ENCODE results near the gene ABCC6. TPM values are rescaled to one million over a fixed set of nuclear protein-coding genes. Genes with fewer than 3 reads are reported as not detected.
A peak's percentile ranks its signal among the peaks of the same experiment; 100 is the strongest.

Gene ABCC6
- polyA plus RNA-seq, 3 donors: 6.1 to 16.5 (median 14.7) TPM

DNA sequence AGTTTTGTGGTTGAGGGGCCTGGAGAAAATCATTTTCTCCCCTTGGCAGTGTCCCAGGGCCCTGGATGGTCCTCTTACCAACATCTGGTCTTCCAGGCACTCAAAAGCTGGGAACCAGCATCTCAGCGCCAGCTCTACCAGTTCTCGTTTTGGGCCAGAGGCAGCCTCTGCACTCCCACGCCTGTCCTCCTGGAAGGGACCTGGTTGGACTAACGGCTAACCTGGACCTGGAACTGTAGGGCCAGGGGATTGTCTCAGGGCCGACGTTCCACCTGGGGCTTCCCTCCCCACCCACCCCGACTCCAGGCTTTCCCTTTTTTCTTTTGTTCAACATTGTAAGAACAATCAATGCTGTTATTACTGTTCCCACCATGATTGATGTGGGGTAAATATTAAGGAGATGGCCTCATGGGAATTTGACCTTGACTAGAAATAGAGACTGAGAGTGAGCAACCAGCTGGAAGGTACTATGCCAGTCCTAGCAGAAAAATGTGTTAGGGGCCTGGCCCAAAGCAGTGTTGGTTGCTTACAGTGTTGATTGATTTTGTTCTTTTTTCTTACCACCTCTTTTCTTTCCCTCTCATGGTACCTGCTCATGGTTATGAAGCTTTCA, 81.4 kb downstream of the ABCC6 start:
- H3K9me3 Mint-ChIP-seq: peaks cover 0 to 2% (median 0%) of the 10 kb centered on the region in 7 donors
- H3K79me2 ChIP-seq (ENCODE audit: insufficient read depth, low read length): no peaks in the 10 kb centered on the region
- no peak overlapping the region for H3K4me3 ChIP-seq (replicated peaks in 1 of 3; ENCODE audit: low read depth in 2 of 3, low read length in 3 of 3)
- peaks cover 20% of the 10 kb centered on the region for H4K20me1 ChIP-seq (ENCODE audit: insufficient read depth, low read length)
- peaks cover 2% of the 10 kb centered on the region for H3K4me1 Mint-ChIP-seq
- no peak overlapping the region for H2AFZ ChIP-seq (ENCODE audit: insufficient read depth, low read depth, low read length, poor library complexity, severe bottlenecking)
- H3K9ac ChIP-seq (ENCODE audit: insufficient read depth, low read length, poor library complexity, severe bottlenecking): no peak overlapping the region
- no peak overlapping the region for H3K4me2 ChIP-seq (replicated peaks; ENCODE audit: extremely low read depth, low read length, poor library complexity, severe bottlenecking)
- H3K4me3 Mint-ChIP-seq: no peak overlapping the region
- no peaks in the 10 kb centered on the region for H3K27me3 ChIP-seq (ENCODE audit: control insufficient read depth in 2 of 2, insufficient read depth in 2 of 2, low read length in 2 of 2)
- no peaks in the 10 kb centered on the region for H3K4me1 ChIP-seq (ENCODE audit: control insufficient read depth in 1 of 2, insufficient read depth in 2 of 2, low read length in 2 of 2)
- H3K36me3 Mint-ChIP-seq: peaks cover 65 to 75% of the 10 kb centered on the region in 2 donors
- H3K27me3 Mint-ChIP-seq (ENCODE audit: low read depth in 3 of 3): peaks cover 0 to 2% (median 0%) of the 10 kb centered on the region in 3 donors
- peaks cover 59 to 72% of the 10 kb centered on the region in 2 donors for H3K36me3 ChIP-seq (replicated peaks in 1 of 2; ENCODE audit: control insufficient read depth in 1 of 2, insufficient read depth in 2 of 2, low read length in 2 of 2)
- H3K9me3 ChIP-seq (replicated peaks in 1 of 2; ENCODE audit: control insufficient read depth in 1 of 2, insufficient read depth in 1 of 2, low read length in 2 of 2): no peaks in the 10 kb centered on the region
- H3K27ac Mint-ChIP-seq: no peak overlapping the region
- no peak overlapping the region for H3K27ac ChIP-seq (ENCODE audit: low read depth in 1 of 2, low read length in 2 of 2)
- WGBS (ENCODE audit: insufficient coverage): 96% methylated on average over 4 of the region's 7 CpGs
- TF ChIP-seq CTCF (IDR thresholded peaks at IDR 0.05): no peak
- no peak for DNase-seq
- intact Hi-C loops (cut with micrococcal nuclease): no loop called here

DNA sequence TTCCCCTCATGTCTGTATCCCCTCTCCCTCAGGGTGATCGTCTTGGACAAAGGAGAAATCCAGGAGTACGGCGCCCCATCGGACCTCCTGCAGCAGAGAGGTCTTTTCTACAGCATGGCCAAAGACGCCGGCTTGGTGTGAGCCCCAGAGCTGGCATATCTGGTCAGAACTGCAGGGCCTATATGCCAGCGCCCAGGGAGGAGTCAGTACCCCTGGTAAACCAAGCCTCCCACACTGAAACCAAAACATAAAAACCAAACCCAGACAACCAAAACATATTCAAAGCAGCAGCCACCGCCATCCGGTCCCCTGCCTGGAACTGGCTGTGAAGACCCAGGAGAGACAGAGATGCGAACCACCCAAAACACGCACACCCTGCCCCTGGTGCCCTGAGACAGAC, 82.2 kb downstream of the ABCC6 start:
- H3K27me3 Mint-ChIP-seq (ENCODE audit: low read depth in 3 of 3): peaks cover 0 to 2% (median 0%) of the 10 kb centered on the region in 3 donors
- H4K20me1 ChIP-seq (ENCODE audit: insufficient read depth, low read length): peaks cover 15% of the 10 kb centered on the region
- no peaks in the 10 kb centered on the region for H3K79me2 ChIP-seq (ENCODE audit: insufficient read depth, low read length)
- DNase-seq: no peak
- H3K27ac Mint-ChIP-seq: peak overlapping the region in 1 of 7 donors; percentile 6
- no peak overlapping the region for H3K4me3 ChIP-seq (replicated peaks in 1 of 3; ENCODE audit: low read depth in 2 of 3, low read length in 3 of 3)
- H3K4me3 Mint-ChIP-seq: no peak overlapping the region
- H3K4me2 ChIP-seq (replicated peaks; ENCODE audit: extremely low read depth, low read length, poor library complexity, severe bottlenecking): no peak overlapping the region
- H3K27ac ChIP-seq (ENCODE audit: low read depth in 1 of 2, low read length in 2 of 2): no peak overlapping the region
- WGBS (ENCODE audit: insufficient coverage): 99% methylated on average over 10 of the region's 11 CpGs
- H3K36me3 Mint-ChIP-seq: peaks cover 73 to 82% of the 10 kb centered on the region in 2 donors
- no peaks in the 10 kb centered on the region for H3K9me3 ChIP-seq (replicated peaks in 1 of 2; ENCODE audit: control insufficient read depth in 1 of 2, insufficient read depth in 1 of 2, low read length in 2 of 2)
- H3K27me3 ChIP-seq (ENCODE audit: control insufficient read depth in 2 of 2, insufficient read depth in 2 of 2, low read length in 2 of 2): no peaks in the 10 kb centered on the region
- peaks cover 67 to 79% of the 10 kb centered on the region in 2 donors for H3K36me3 ChIP-seq (replicated peaks in 1 of 2; ENCODE audit: control insufficient read depth in 1 of 2, insufficient read depth in 2 of 2, low read length in 2 of 2)
- no peak overlapping the region for H3K9ac ChIP-seq (ENCODE audit: insufficient read depth, low read length, poor library complexity, severe bottlenecking)
- peaks cover 0 to 2% (median 0%) of the 10 kb centered on the region in 7 donors for H3K9me3 Mint-ChIP-seq
- no peak overlapping the region for H2AFZ ChIP-seq (ENCODE audit: insufficient read depth, low read depth, low read length, poor library complexity, severe bottlenecking)
- H3K4me1 Mint-ChIP-seq: peaks cover 2% of the 10 kb centered on the region
- no peaks in the 10 kb centered on the region for H3K4me1 ChIP-seq (ENCODE audit: control insufficient read depth in 1 of 2, insufficient read depth in 2 of 2, low read length in 2 of 2)
- intact Hi-C loops (cut with micrococcal nuclease): no loop called here
- TF ChIP-seq CTCF (IDR thresholded peaks at IDR 0.05): no peak

All from CD14-positive monocyte (primary cell).